Right lobe of liver (tissue), 6 donors: ENCODE data around the gene TF. TPM values are rescaled to one million over a fixed set of nuclear protein-coding genes. Genes with fewer than 3 reads are reported as not detected.

Source experiments
- ATAC-seq, 4 donors: fragments of 200-7000 bp; cut with Tn5 transposase; one replicate each; pipeline ENCODE4 v1.9.1; 2020; ENCODE audit warnings: mild to moderate bottlenecking in 4 of 4, moderate library complexity in 4 of 4
- DNase-seq, 3 donors: peaks; one replicate each; pipeline ENCODE4 v3.0.0-alpha.2; 2020
- H3K27ac ChIP-seq, 3 donors: fragments of 200-600 bp; one replicate each; pipeline ENCODE4 v1.8.0; 2022
- H3K27me3 ChIP-seq, 2 donors: fragments of 200-600 bp; one replicate each; pipeline ENCODE4 v1.8.0; 2022
- H3K36me3 ChIP-seq, 4 donors: fragments of 200-600 bp; sonication (generic) in 1 of 4; one replicate each; pipeline versions ENCODE4 v1.5.1 to v1.8.0; 2017 to 2022; ENCODE audit warnings: control low read depth in 1 of 4
- H3K4me1 ChIP-seq, 4 donors: fragments of 200-600 bp; sonication (generic) in 1 of 4; one replicate each; pipeline versions ENCODE4 v1.5.1 to v1.8.0; 2017 to 2022; ENCODE audit warnings: control low read depth in 1 of 4
- H3K4me3 ChIP-seq, 3 donors: fragments of 200-600 bp; one replicate each; pipeline ENCODE4 v1.8.0; 2022
- H3K9me3 ChIP-seq, 4 donors: fragments of 200-600 bp; sonication (generic) in 1 of 4; one replicate each; pipeline versions ENCODE4 v1.5.1 to v1.8.0; 2017 to 2022; ENCODE audit warnings: control low read depth in 1 of 4
- POLR2A ChIP-seq: fragments of 450-650 bp; IDR thresholded peaks from one replicate; pipeline ENCODE4 v1.6.1; 2017; ENCODE audit warnings: antibody characterized with exemption, mild to moderate bottlenecking
- WGBS: methylation state at CpG from one replicate; pipeline ENCODE4 v1.1.6; 2018; ENCODE audit warnings: low coverage, low lambda C conversion rate; ENCODE audit not compliant: insufficient coverage; ENCODE audit errors: missing lambda C conversion rate; 5-methylcytosine and 5-hydroxymethylcytosine counted together
- intact Hi-C, 2 donors: fragments of 100-400 bp; cut with DNase I; formaldehyde crosslinking; loops; one replicate each; pipeline versions ENCODE4 v1.11.2 to v1.14.1; 2022
- total RNA-seq, 6 experiments: library from RNA; depleted of rRNA in 2 of 6; stranded (reverse); fragments of >200 nt in 2 of 6; fragmentation: NEBNext Ultra II Directional in 3 of 6; extraction: Animal tissue kit (Norgen Biotek cat#: 25700) in 3 of 6; gene quantifications; one replicate each; pipeline versions ENCODE4 v1.1.0 to v1.2.4, GENCODE V29; 2016 to 2023
- TF ChIP-seq, protein P1 (sequence below), 4 donors: fragments of 200-600 bp in 3 of 4; fragments of 450-650 bp in 1 of 4; IDR thresholded peaks; one replicate each; pipeline versions ENCODE4 v1.5.1 to v1.8.0; 2016 to 2022; ENCODE audit warnings: antibody characterized with exemption in 4 of 4, mild to moderate bottlenecking in 2 of 4
- donor health status: DM: no; HTN: yes; CAD: no.
- donor health status: DM: no; HTN: no; CAD: no.
- donor health status: DM: no; HTN: no; CAD: no.
- donor health status: DM: no; HTN: yes; CAD: no.
- donor health status: DM: no; HTN: yes; CAD: no.

Gene TF
- total RNA-seq, 6 experiments from 2014 or later = 2,871 to 25,349 (median 17,684) TPM

DNA sequence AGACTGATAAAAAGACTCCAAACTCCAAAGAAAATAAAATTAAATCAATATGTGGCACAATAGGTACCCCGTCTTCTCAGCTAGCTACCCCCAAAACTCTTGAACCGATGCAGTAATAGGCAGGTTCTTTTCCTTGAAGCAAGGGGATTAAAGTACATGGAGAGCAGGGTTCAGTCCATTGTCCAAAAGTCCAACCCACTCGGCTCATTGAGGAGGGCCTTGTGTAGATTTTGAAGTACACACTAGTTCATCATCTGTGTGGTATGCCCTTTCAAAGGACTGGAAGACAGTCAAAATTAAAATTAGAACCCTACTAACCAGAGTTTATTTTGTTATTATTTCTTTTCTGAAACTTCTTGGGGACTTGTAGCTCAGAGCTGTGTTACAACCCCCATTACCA, 23.3 kb downstream of the TF start:
- intact Hi-C loops = no loop called here

DNA sequence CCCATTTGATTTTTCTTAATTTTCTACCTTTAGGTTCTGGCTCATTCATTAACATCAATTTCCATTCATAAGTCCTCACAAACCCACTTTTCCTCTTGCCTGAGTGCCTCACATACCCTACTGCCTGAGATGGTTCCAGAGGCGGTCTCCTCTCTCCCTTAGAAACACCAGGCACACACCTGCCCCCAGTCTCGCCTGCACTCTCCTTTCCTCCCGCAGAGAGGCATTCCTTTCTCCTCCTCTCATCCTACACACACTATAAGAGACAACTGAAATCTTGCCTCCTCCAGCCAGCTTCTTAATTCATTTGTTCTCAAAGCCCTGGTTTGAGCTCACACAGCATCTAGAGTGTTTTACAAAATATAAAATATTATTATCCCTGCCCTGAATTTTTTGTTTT, 27.5 kb downstream of the TF start:
- Histone ChIP-seq H3K36me3 (peaks cover 0 to 96% (median 43%) of the 10 kb centered on the region in 4 donors), H3K4me1 (no peaks in the 10 kb centered on the region), H3K9me3 (no peaks in the 10 kb centered on the region), H3K27ac (no peak overlapping the region), H3K27me3 (no peaks in the 10 kb centered on the region), H3K4me3 (no peak overlapping the region)
- no peak for ATAC-seq
- WGBS = 76% methylated on average over 3 of the region's 3 CpGs
- intact Hi-C loops = no loop called here
- TF ChIP-seq, protein P1, sequence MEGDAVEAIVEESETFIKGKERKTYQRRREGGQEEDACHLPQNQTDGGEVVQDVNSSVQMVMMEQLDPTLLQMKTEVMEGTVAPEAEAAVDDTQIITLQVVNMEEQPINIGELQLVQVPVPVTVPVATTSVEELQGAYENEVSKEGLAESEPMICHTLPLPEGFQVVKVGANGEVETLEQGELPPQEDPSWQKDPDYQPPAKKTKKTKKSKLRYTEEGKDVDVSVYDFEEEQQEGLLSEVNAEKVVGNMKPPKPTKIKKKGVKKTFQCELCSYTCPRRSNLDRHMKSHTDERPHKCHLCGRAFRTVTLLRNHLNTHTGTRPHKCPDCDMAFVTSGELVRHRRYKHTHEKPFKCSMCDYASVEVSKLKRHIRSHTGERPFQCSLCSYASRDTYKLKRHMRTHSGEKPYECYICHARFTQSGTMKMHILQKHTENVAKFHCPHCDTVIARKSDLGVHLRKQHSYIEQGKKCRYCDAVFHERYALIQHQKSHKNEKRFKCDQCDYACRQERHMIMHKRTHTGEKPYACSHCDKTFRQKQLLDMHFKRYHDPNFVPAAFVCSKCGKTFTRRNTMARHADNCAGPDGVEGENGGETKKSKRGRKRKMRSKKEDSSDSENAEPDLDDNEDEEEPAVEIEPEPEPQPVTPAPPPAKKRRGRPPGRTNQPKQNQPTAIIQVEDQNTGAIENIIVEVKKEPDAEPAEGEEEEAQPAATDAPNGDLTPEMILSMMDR (IDR thresholded peaks at IDR 0.05) = no peak
- no peak for TF ChIP-seq POLR2A
- DNase-seq = no peak

More for the DNA sequence above, 23.3 kb downstream of the TF start:
- Histone ChIP-seq H3K4me1 (peaks cover 0 to 19% (median 0%) of the 10 kb centered on the region in 4 donors), H3K4me3 (no peak overlapping the region), H3K27me3 (no peaks in the 10 kb centered on the region), H3K9me3 (no peaks in the 10 kb centered on the region), H3K36me3 (peaks cover 0 to 96% (median 45%) of the 10 kb centered on the region in 4 donors), H3K27ac (peak overlapping the region in 1 of 3 donors; percentile 10)
- ATAC-seq (peak in 1 of 4 donors; percentile 8), DNase-seq (no peak)
- no peak for TF ChIP-seq POLR2A
- TF ChIP-seq, protein P1 (IDR thresholded peaks at IDR 0.05) = no peak
- WGBS = 49% methylated on average over 3 of the region's 3 CpGs

DNA sequence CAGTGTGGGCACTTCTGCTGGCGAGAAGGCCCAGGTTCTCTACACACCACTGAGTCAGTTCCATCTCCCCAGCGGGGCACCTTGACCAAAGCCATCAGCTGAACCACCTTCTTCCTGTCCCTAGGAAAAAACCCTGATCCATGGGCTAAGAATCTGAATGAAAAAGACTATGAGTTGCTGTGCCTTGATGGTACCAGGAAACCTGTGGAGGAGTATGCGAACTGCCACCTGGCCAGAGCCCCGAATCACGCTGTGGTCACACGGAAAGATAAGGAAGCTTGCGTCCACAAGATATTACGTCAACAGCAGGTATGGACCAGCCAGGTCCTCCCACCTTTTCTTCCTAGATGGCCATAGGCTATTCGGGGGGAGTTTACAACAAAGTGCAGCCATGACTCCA, 29.1 kb downstream of the TF start:
- no peaks in the 10 kb centered on the region for H3K4me1 ChIP-seq
- peak; percentile 12 to 50 (median 30) for ATAC-seq
- no peaks in the 10 kb centered on the region for H3K9me3 ChIP-seq
- no CpG with 5 or more reads among the region's 9 CpGs for WGBS
- peak overlapping the region in 1 of 3 donors; percentile 42 for H3K27ac ChIP-seq
- no peaks in the 10 kb centered on the region for H3K27me3 ChIP-seq
- intact Hi-C loops = no loop called here
- no peak overlapping the region for H3K4me3 ChIP-seq
- H3K36me3 ChIP-seq = peaks cover 0 to 87% (median 36%) of the 10 kb centered on the region in 4 donors
- DNase-seq = peak in 1 of 3 donors; percentile 61
- TF ChIP-seq, protein P1 (IDR thresholded peaks at IDR 0.05) = no peak
- no peak for TF ChIP-seq POLR2A

DNA sequence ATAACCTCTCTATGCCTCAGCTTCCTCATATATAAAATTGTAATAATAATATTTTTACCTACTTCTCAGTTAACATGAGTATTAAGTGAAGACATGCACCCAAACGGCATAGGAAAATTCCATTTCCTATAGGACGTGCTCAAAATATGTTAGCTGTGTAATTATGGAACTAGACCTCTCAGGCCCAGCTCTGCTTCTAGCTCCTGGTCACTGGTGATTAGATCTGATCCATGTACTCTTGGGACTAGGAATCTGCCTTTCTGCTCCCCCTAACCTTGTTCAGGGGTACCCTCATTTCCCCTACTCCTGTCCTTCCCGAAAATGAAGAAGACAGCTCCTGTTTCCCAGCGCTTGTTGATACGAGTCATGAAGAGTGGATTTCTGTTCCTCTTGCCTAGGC, 29.6 kb downstream of the TF start:
- no peak for DNase-seq
- 80% methylated on average over 4 of the region's 5 CpGs for WGBS
- intact Hi-C loops = no loop called here
- Histone ChIP-seq H3K4me1 (no peaks in the 10 kb centered on the region), H3K36me3 (peaks cover 0 to 82% (median 33%) of the 10 kb centered on the region in 4 donors), H3K27me3 (no peaks in the 10 kb centered on the region), H3K4me3 (no peak overlapping the region), H3K9me3 (no peaks in the 10 kb centered on the region), H3K27ac (peak overlapping the region in 1 of 3 donors; percentile 42)
- TF ChIP-seq, protein P1 (IDR thresholded peaks at IDR 0.05) = no peak
- TF ChIP-seq POLR2A = no peak
- ATAC-seq = no peak
